ENCODE measurements around the gene TES. TPM values are rescaled to one million over a fixed set of nuclear protein-coding genes. Genes with fewer than 3 reads are reported as not detected.
"Not testable (repeated sequence)": the region's sequence is repeated elsewhere in the genome, so short reads cannot be mapped to it uniquely, and the experiment has no call there.

TES gene
- total RNA-seq, 1 experiment from 2014 or later, result 28.2 TPM

GRCh38 chr7:116173051-116174028 is 37.0 kb upstream of the TES start:
- H3K4me2 ChIP-seq (ENCODE audit: insufficient read depth, insufficient read length, low read length), result no peak overlapping the region
- peaks cover 4% of the 10 kb centered on the region; the same call in 1 of the 2 replicates for H3K4me1 ChIP-seq (ENCODE audit: insufficient read depth, low read length)
- H3T11ph ChIP-seq (ENCODE audit: low read length), result no peak overlapping the region
- no peak overlapping the region; a peak in 1 of 7 replicates for H3K27ac Mint-ChIP-seq
- no CpG with 5 or more reads among the region's 8 CpGs for WGBS (ENCODE audit: extremely low coverage, insufficient read length, low lambda C conversion rate)
- no peak overlapping the region for H3K56ac ChIP-seq (ENCODE audit: insufficient read length, low read depth, low read length)
- no peak overlapping the region for H2AFZ ChIP-seq (ENCODE audit: low read length)
- H3K27me3 ChIP-seq (ENCODE audit: insufficient read depth, low read length), result no peaks in the 10 kb centered on the region
- H2BK5ac ChIP-seq (ENCODE audit: insufficient read length, low read length), result no peak overlapping the region
- no peaks in the 10 kb centered on the region for H3K23me2 ChIP-seq (ENCODE audit: insufficient read length, low read depth, low read length, poor library complexity, severe bottlenecking)
- H2BK120ac ChIP-seq (ENCODE audit: low read depth, low read length, poor library complexity, severe bottlenecking), result no peak overlapping the region
- H2BK20ac ChIP-seq (ENCODE audit: low read depth, low read length, poor library complexity, severe bottlenecking), result no peak overlapping the region
- H3K27me3 Mint-ChIP-seq (ENCODE audit: low read depth), result peaks cover 15% of the 10 kb centered on the region
- no peak overlapping the region for H3K27ac ChIP-seq (ENCODE audit: insufficient read length, low read depth, low read length)
- no peak overlapping the region for H4K8ac ChIP-seq (replicated peaks; ENCODE audit: insufficient read length, low read depth, low read length)
- peaks cover 5% of the 10 kb centered on the region for H3K9me3 ChIP-seq (ENCODE audit: control insufficient read depth, low read depth, low read length)
- H2AK5ac ChIP-seq (ENCODE audit: insufficient read length, low read length), result no peak overlapping the region
- no peak overlapping the region for H4K5ac ChIP-seq (ENCODE audit: insufficient read length, low read depth, low read length)
- no peaks in the 10 kb centered on the region for H3K79me2 ChIP-seq (ENCODE audit: insufficient read depth, low read length)
- no peak overlapping the region for H3K14ac ChIP-seq (ENCODE audit: insufficient read depth, low read length)
- no peak overlapping the region for H3K4me3 Mint-ChIP-seq
- no peak overlapping the region for H2BK12ac ChIP-seq (ENCODE audit: insufficient read length, low read depth, low read length)
- peaks cover 9 to 14% of the 10 kb centered on the region in 2 experiments for H3K4me1 Mint-ChIP-seq
- TF ChIP-seq, protein P1, sequence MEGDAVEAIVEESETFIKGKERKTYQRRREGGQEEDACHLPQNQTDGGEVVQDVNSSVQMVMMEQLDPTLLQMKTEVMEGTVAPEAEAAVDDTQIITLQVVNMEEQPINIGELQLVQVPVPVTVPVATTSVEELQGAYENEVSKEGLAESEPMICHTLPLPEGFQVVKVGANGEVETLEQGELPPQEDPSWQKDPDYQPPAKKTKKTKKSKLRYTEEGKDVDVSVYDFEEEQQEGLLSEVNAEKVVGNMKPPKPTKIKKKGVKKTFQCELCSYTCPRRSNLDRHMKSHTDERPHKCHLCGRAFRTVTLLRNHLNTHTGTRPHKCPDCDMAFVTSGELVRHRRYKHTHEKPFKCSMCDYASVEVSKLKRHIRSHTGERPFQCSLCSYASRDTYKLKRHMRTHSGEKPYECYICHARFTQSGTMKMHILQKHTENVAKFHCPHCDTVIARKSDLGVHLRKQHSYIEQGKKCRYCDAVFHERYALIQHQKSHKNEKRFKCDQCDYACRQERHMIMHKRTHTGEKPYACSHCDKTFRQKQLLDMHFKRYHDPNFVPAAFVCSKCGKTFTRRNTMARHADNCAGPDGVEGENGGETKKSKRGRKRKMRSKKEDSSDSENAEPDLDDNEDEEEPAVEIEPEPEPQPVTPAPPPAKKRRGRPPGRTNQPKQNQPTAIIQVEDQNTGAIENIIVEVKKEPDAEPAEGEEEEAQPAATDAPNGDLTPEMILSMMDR (conservative IDR thresholded peaks at IDR 0.05), result peak; percentile 69
- peaks cover 8 to 12% of the 10 kb centered on the region in 2 experiments for H3K9me3 Mint-ChIP-seq
- H3K9ac ChIP-seq (ENCODE audit: extremely low read depth, insufficient read length, low read length), result no peak overlapping the region
- no peak overlapping the region for H3K4ac ChIP-seq (ENCODE audit: low read depth, low read length)
- no peak for DNase-seq
- H3K18ac ChIP-seq (ENCODE audit: insufficient read length, low read depth, low read length), result no peak overlapping the region
- H3K36me3 Mint-ChIP-seq (ENCODE audit: insufficient read depth in 1 of 3, low read depth in 3 of 3), result peaks cover 0 to 7% (median 3%) of the 10 kb centered on the region in 3 experiments; a peak in 4 of 7 replicates
- H3K23ac ChIP-seq (ENCODE audit: insufficient read length, low read depth, low read length), result no peak overlapping the region
- H4K20me1 ChIP-seq (ENCODE audit: control insufficient read depth, insufficient read depth, insufficient read length), result no peaks in the 10 kb centered on the region
- no peak overlapping the region for H2BK15ac ChIP-seq (ENCODE audit: low read depth, low read length)
- no peak overlapping the region for H4K91ac ChIP-seq (ENCODE audit: insufficient read length, low read depth, low read length)
- H3K79me1 ChIP-seq (ENCODE audit: insufficient read depth, low read depth, low read length, poor library complexity, severe bottlenecking), result no peaks in the 10 kb centered on the region

DNA sequence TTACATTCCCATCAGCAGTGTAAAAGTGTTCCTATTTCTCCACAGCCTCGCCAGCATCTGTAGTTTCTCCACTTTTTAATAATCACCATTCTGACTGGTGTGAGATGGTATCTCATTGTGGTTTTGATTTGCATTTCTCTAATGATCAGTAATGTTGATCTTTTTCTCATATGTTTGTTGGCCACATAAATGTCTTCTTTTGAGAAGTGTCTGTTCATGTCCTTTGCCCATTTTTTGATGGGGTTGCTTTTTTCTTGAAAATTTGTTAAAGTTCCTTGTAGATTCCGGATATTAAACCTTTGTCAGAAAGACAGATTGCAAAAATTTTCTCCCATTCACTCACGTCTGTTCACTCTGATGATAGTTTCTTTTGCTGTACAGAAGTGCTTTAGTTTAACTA is 35.2 kb upstream of the TES start:
- no CpG with 5 or more reads among the region's 3 CpGs for WGBS (ENCODE audit: extremely low coverage, insufficient read length, low lambda C conversion rate)
- H3K4me3 Mint-ChIP-seq; DNase-seq; H2BK12ac ChIP-seq (ENCODE audit: insufficient read length, low read depth, low read length); H4K20me1 ChIP-seq (ENCODE audit: control insufficient read depth, insufficient read depth, insufficient read length); H3K27ac Mint-ChIP-seq; H3T11ph ChIP-seq (ENCODE audit: low read length); H4K8ac ChIP-seq (replicated peaks; ENCODE audit: insufficient read length, low read depth, low read length); H3K4me1 ChIP-seq (ENCODE audit: insufficient read depth, low read length); H2BK120ac ChIP-seq (ENCODE audit: low read depth, low read length, poor library complexity, severe bottlenecking); H3K23ac ChIP-seq (ENCODE audit: insufficient read length, low read depth, low read length); H2BK15ac ChIP-seq (ENCODE audit: low read depth, low read length); H3K9me3 ChIP-seq (ENCODE audit: control insufficient read depth, low read depth, low read length); H4K91ac ChIP-seq (ENCODE audit: insufficient read length, low read depth, low read length); H2BK20ac ChIP-seq (ENCODE audit: low read depth, low read length, poor library complexity, severe bottlenecking); H3K27me3 ChIP-seq (ENCODE audit: insufficient read depth, low read length); H3K14ac ChIP-seq (ENCODE audit: insufficient read depth, low read length); H3K79me1 ChIP-seq (ENCODE audit: insufficient read depth, low read depth, low read length, poor library complexity, severe bottlenecking); H3K23me2 ChIP-seq (ENCODE audit: insufficient read length, low read depth, low read length, poor library complexity, severe bottlenecking); H3K4me2 ChIP-seq (ENCODE audit: insufficient read depth, insufficient read length, low read length); H4K5ac ChIP-seq (ENCODE audit: insufficient read length, low read depth, low read length); H3K36me3 Mint-ChIP-seq (ENCODE audit: insufficient read depth in 1 of 3, low read depth in 3 of 3); H3K27ac ChIP-seq (ENCODE audit: insufficient read length, low read depth, low read length); H3K79me2 ChIP-seq (ENCODE audit: insufficient read depth, low read length); H2BK5ac ChIP-seq (ENCODE audit: insufficient read length, low read length); H2AK5ac ChIP-seq (ENCODE audit: insufficient read length, low read length); H2AFZ ChIP-seq (ENCODE audit: low read length); H3K9ac ChIP-seq (ENCODE audit: extremely low read depth, insufficient read length, low read length); H3K56ac ChIP-seq (ENCODE audit: insufficient read length, low read depth, low read length); H3K18ac ChIP-seq (ENCODE audit: insufficient read length, low read depth, low read length); H3K4ac ChIP-seq (ENCODE audit: low read depth, low read length): not testable (repeated sequence)
- Mint-ChIP-seq H3K27me3 (ENCODE audit: low read depth) (peaks cover 15% of the 10 kb centered on the region), H3K4me1 (peaks cover 9 to 14% of the 10 kb centered on the region in 2 experiments), H3K9me3 (peaks cover 8 to 12% of the 10 kb centered on the region in 2 experiments)
